Endothelial cell of umbilical vein (primary cell): ENCODE results near the gene SDCCAG8. TPM values are rescaled to one million over a fixed set of nuclear protein-coding genes. Genes with fewer than 3 reads are reported as not detected.

Experiments
- BruUV-seq: library from RNA; stranded (reverse); fragments of 400-500 nt; replicated peaks from 2 replicates; lab custom pipeline; 2021; lab: Mats Ljungman, UMichigan
- CTCF ChIA-PET: fragments of 300-600, 350-600 bp; sonication (Branson Sonifier 250); formaldehyde crosslinking; loops from one replicate; lab custom pipeline; 2021; ENCODE audit warnings: antibody characterized with exemption, inconsistent platforms; lab: Charles Lee
- POLR2A ChIA-PET: fragments of 300-600, 350-600 bp; sonication (Branson Sonifier 250); formaldehyde crosslinking; loops from one replicate; lab custom pipeline; 2021; ENCODE audit warnings: antibody characterized with exemption, inconsistent platforms; lab: Charles Lee
- DNase-seq: peaks from one replicate; pipeline ENCODE4 v3.0.0-alpha.2; 2011; ENCODE audit warnings: low read depth, low spot score
- FAIRE-seq: peaks from 2 replicates; lab custom pipeline; 2011; peaks lifted over from hg19 to GRCh38; lab: Jason Lieb, UNC
- H2AFZ ChIP-seq: 2 replicates; pipeline ENCODE4 v1.6.0; 2012; ENCODE audit warnings: low read depth, low read length, control low read depth, inconsistent platforms
- H3K27ac ChIP-seq: 2 replicates; pipeline ENCODE4 v1.5.1; 2011; ENCODE audit warnings: low read depth, mild to moderate bottlenecking, control low read depth, low read length, moderate library complexity; ENCODE audit not compliant: insufficient read depth
- H3K27me3 ChIP-seq, 2 experiments: 2 replicates each; pipeline versions ENCODE4 v1.6.0 to v1.6.1; 2011; ENCODE audit warnings: low read length in 2 of 2, mixed read lengths in 1 of 2; ENCODE audit not compliant: control insufficient read depth in 2 of 2, insufficient read depth in 2 of 2
- H3K36me3 ChIP-seq, 2 experiments: 2 replicates in 1 of 2; 3 replicates in 1 of 2; pipeline ENCODE4 v1.5.1; 2011; ENCODE audit warnings: low read length in 2 of 2, mild to moderate bottlenecking in 1 of 2, moderate library complexity in 1 of 2; ENCODE audit not compliant: control insufficient read depth in 2 of 2, insufficient read depth in 2 of 2; ENCODE audit errors: extremely low read depth in 1 of 2
- H3K4me1 ChIP-seq: 3 replicates; pipeline ENCODE4 v1.5.1; 2011; ENCODE audit warnings: mild to moderate bottlenecking, low read length; ENCODE audit not compliant: control insufficient read depth, insufficient read depth; ENCODE audit errors: extremely low read depth
- H3K4me2 ChIP-seq: 2 replicates; pipeline ENCODE4 v1.6.1; 2011; ENCODE audit warnings: low read length, control low read depth, mixed read lengths; ENCODE audit not compliant: insufficient read depth
- H3K4me3 ChIP-seq, 3 experiments: fragments of 200-600 bp in 1 of 3; sonication (generic), shearing (Covaris generic) in 1 of 3; replicated peaks in 1 of 3; 2 replicates each; pipeline ENCODE4 v1.5.1; 2011 to 2016; ENCODE audit warnings: control low read depth in 3 of 3, low read length in 3 of 3, mild to moderate bottlenecking in 2 of 3, inconsistent platforms in 1 of 3, low read depth in 1 of 3, moderate library complexity in 1 of 3; ENCODE audit not compliant: insufficient read depth in 1 of 3
- H3K79me2 ChIP-seq: 2 replicates; pipeline ENCODE4 v1.6.0; 2012; ENCODE audit warnings: low read length, inconsistent platforms; ENCODE audit not compliant: control insufficient read depth, insufficient read depth
- H3K9ac ChIP-seq: replicated peaks from 2 replicates; pipeline ENCODE3; 2011; ENCODE audit warnings: low read length, control low read depth; ENCODE audit not compliant: insufficient read depth; ENCODE audit errors: extremely low read depth
- H3K9me1 ChIP-seq: replicated peaks from 3 replicates; pipeline ENCODE4 v1.6.0; 2011; ENCODE audit warnings: mild to moderate bottlenecking, low read length; ENCODE audit not compliant: control insufficient read depth, insufficient read depth; ENCODE audit errors: extremely low read depth
- H3K9me3 ChIP-seq: replicated peaks from 2 replicates; pipeline ENCODE4 v1.5.1; 2012; ENCODE audit warnings: low read length, inconsistent platforms; ENCODE audit not compliant: control insufficient read depth, insufficient read depth
- H4K20me1 ChIP-seq: replicated peaks from 2 replicates; pipeline ENCODE3; 2011; ENCODE audit warnings: mild to moderate bottlenecking, low read length; ENCODE audit not compliant: control insufficient read depth, insufficient read depth; ENCODE audit errors: extremely low read depth
- CTCF ChIP-seq, 2 donors: IDR thresholded peaks; 1 replicate in 1 of 2; 2 replicates in 1 of 2; pipeline ENCODE4 v1.5.1; 2011; ENCODE audit warnings: low read length in 2 of 2, mild to moderate bottlenecking in 2 of 2, moderate library complexity in 2 of 2, control low read depth in 1 of 2, inconsistent platforms in 1 of 2, low read depth in 1 of 2; ENCODE audit not compliant: insufficient read depth in 1 of 2; ENCODE audit errors: extremely low read depth in 1 of 2
- EZH2 ChIP-seq: IDR thresholded peaks from 2 replicates; pipeline ENCODE4 v1.6.1; 2012; ENCODE audit warnings: borderline replicate concordance, low read depth, mild to moderate bottlenecking, moderate library complexity, low read length, inconsistent platforms; ENCODE audit not compliant: severe bottlenecking
- FOS ChIP-seq: IDR thresholded peaks from 2 replicates; pipeline ENCODE4 v1.6.1; 2011; ENCODE audit warnings: mild to moderate bottlenecking, low read length, moderate library complexity, borderline replicate concordance; ENCODE audit not compliant: insufficient read depth
- GATA2 ChIP-seq: IDR thresholded peaks from 2 replicates; pipeline ENCODE4 v1.7.0; 2011; ENCODE audit warnings: low read depth, mild to moderate bottlenecking, moderate library complexity, mixed read lengths, low read length; ENCODE audit not compliant: insufficient read length, insufficient read depth
- JUN ChIP-seq: IDR thresholded peaks from 2 replicates; pipeline ENCODE4 v1.6.1; 2011; ENCODE audit warnings: borderline replicate concordance, low read depth; ENCODE audit not compliant: insufficient read length, insufficient read depth
- MAX ChIP-seq: IDR thresholded peaks from 2 replicates; pipeline ENCODE4 v1.6.1; 2011; ENCODE audit not compliant: insufficient read depth, insufficient read length
- MYC ChIP-seq: IDR thresholded peaks from one replicate; pipeline ENCODE4 v1.6.1; 2011; ENCODE audit warnings: mild to moderate bottlenecking, low read depth, low read length
- POLR2A ChIP-seq: IDR thresholded peaks from 2 replicates; pipeline ENCODE4 v1.6.1; 2012; ENCODE audit warnings: low read depth, mild to moderate bottlenecking, control low read depth, low read length
- POLR2AphosphoS5 ChIP-seq: IDR thresholded peaks from 2 replicates; pipeline ENCODE4 v1.6.1; 2012; ENCODE audit warnings: low read depth, mild to moderate bottlenecking, control low read depth, low read length, moderate library complexity; ENCODE audit not compliant: insufficient read depth
- dilution Hi-C: fragments of 300-500 bp; cut with MboI; formaldehyde crosslinking; loops from one replicate; pipeline ENCODE4 v1.15.0; 2019; ENCODE audit warnings: low sequenced_read_pairs; ENCODE audit not compliant: extremely low pct_ligation_motif_present
- intact Hi-C: fragments of 100-400 bp; cut with micrococcal nuclease; formaldehyde crosslinking; loops from one replicate; pipeline ENCODE4 v1.10.0; 2022
- polyA plus RNA-seq, 4 experiments: library from polyadenylated mRNA; depleted of rRNA in 3 of 4; stranded (reverse) in 3 of 4; unstranded in 1 of 4; fragments of >200 nt; gene quantifications; 2 replicates each; pipeline versions ENCODE4 v1.2.1 to v1.2.3, GENCODE V29; 2011 to 2012; ENCODE audit warnings: missing spikeins in 1 of 4
- total RNA-seq: library from RNA; stranded (reverse); gene quantifications from 2 replicates; pipeline ENCODE4 v1.2.3, GENCODE V29; 2021

The SDCCAG8 gene
- total and polyA plus RNA-seq, 2 donors (not counting 3 experiments of a cell fraction or from before 2014, with no cell fraction given), result 14.6 to 25.7 TPM

GRCh38 chr1:243447347-243447746 lies 191.5 kb downstream of the SDCCAG8 start:
- FAIRE-seq, result no peak
- TF ChIP-seq JUN (no peak), FOS (no peak), POLR2A (no peak), GATA2 (no peak), EZH2 (no peak), POLR2AphosphoS5 (no peak), CTCF (IDR thresholded peaks at IDR 0.05; ENCODE audit: extremely low read depth in 1 of 2, insufficient read depth in 1 of 2, low read depth in 1 of 2, low read length in 2 of 2) (no peak), MYC (no peak), MAX (no peak)
- Histone ChIP-seq H3K36me3 (no peaks in the 10 kb centered on the region), H4K20me1 (no peaks in the 10 kb centered on the region), H3K27me3 (no peaks in the 10 kb centered on the region), H3K4me3 (no peak overlapping the region), H2AFZ (no peak overlapping the region), H3K4me2 (no peak overlapping the region), H3K9ac (no peak overlapping the region), H3K27ac (no peak overlapping the region), H3K9me3 (no peaks in the 10 kb centered on the region), H3K79me2 (no peaks in the 10 kb centered on the region), H3K9me1 (no peaks in the 10 kb centered on the region), H3K4me1 (no peaks in the 10 kb centered on the region)
- ChIA-PET CTCF (interaction anchor here (0.9 kb wide), 1 partner anchor 9 kb away, joined by 3 read pairs; no protein-coding TSS in a partner anchor), POLR2A (no interaction called here)
- no peak for DNase-seq
- intact Hi-C loops (no loop called here), dilution Hi-C loops (no loop called here)
- no TSS peak for BruUV-seq
